Measurements from ENCODE around the gene SERPINI1.

SERPINI1 gene

GRCh38 chr3:167734498-167735232, 856 bp upstream of the SERPINI1 start, which contains the start of gene PDCD10:
TSS of gene PDCD10 (minus strand) at chr3:167734892. CDS start at chr3:167720157, 14,735 bp downstream.
- DNase-seq = peak; percentile 96

- DNase-seq = no peak
Measured at GRCh38 chr3:167736264-167736787, 805 bp downstream of the SERPINI1 start.

GRCh38 chr3:167736997-167737396, 1.5 kb downstream of the SERPINI1 start:
- no peak for DNase-seq

GRCh38 chr3:167738037-167738436, 2.5 kb downstream of the SERPINI1 start:
- DNase-seq = no peak

- DNase-seq = no peak
Measured at GRCh38 chr3:167739190-167739810, 3.8 kb downstream of the SERPINI1 start.

- peak in 1 of 2 donors; percentile 20 for DNase-seq
Measured at GRCh38 chr3:167740961-167741587, 5.6 kb downstream of the SERPINI1 start.

- DNase-seq = no peak
Measured at GRCh38 chr3:167742338-167742737, 6.8 kb downstream of the SERPINI1 start.

- DNase-seq = no peak
Measured at GRCh38 chr3:167743799-167744198, 8.3 kb downstream of the SERPINI1 start.

- DNase-seq = no peak
Measured at GRCh38 chr3:167749209-167749608, 13.7 kb downstream of the SERPINI1 start.

- no peak for DNase-seq
Measured at GRCh38 chr3:167749728-167750127, 14.2 kb downstream of the SERPINI1 start.

GRCh38 chr3:167750272-167750971, 14.9 kb downstream of the SERPINI1 start:
- DNase-seq = peak in 1 of 2 donors; percentile 2

GRCh38 chr3:167754049-167754448, 18.5 kb downstream of the SERPINI1 start:
- no peak for DNase-seq

GRCh38 chr3:167761302-167761701, 25.8 kb downstream of the SERPINI1 start:
- no peak for DNase-seq

GRCh38 chr3:167762296-167762695, 26.8 kb downstream of the SERPINI1 start:
- DNase-seq = no peak

- DNase-seq = no peak
Measured at GRCh38 chr3:167772992-167773391, 37.5 kb downstream of the SERPINI1 start.

- no peak for DNase-seq
Measured at GRCh38 chr3:167773584-167773983, 38.1 kb downstream of the SERPINI1 start.

- DNase-seq = no peak
Measured at GRCh38 chr3:167776066-167776685, 40.7 kb downstream of the SERPINI1 start.

GRCh38 chr3:167777356-167777755, 41.8 kb downstream of the SERPINI1 start:
- no peak for DNase-seq

- DNase-seq = no peak
Measured at GRCh38 chr3:167780214-167780883, 44.8 kb downstream of the SERPINI1 start.

GRCh38 chr3:167783781-167784180, 48.3 kb downstream of the SERPINI1 start:
- no peak for DNase-seq

- no peak for DNase-seq
Measured at GRCh38 chr3:167785790-167786189, 50.3 kb downstream of the SERPINI1 start.

- DNase-seq = no peak
Measured at GRCh38 chr3:167787440-167787839, 51.9 kb downstream of the SERPINI1 start.

All from activated CD4-positive, alpha-beta T cell treated with anti-CD3 and anti-CD28 coated beads for 4 hours (primary cell).